SK-N-SH (cell line): Measurements from ENCODE around the gene SLC25A20. TPM values are rescaled to one million over a fixed set of nuclear protein-coding genes. Genes with fewer than 3 reads are reported as not detected.

Source experiments
- CTCF ChIA-PET: fragments of 300-600, 350-600 bp; formaldehyde crosslinking; extraction: SDS; loops from one replicate; lab custom pipeline; 2021; lab: Yijun Ruan, JAX
- POLR2A ChIA-PET: fragments of 350-600 bp; sonication (Branson Sonifier 250); formaldehyde crosslinking; extraction: SDS; loops from one replicate; lab custom pipeline; 2020; ENCODE audit warnings: antibody characterized with exemption, inconsistent platforms; lab: Yijun Ruan, JAX
- DNase-seq: peaks from one replicate; pipeline ENCODE4 v3.0.0; 2012
- H2AFZ ChIP-seq: fragments of 200-600 bp; sonication (generic); 2 replicates; pipeline ENCODE4 v1.8.1; 2016; ENCODE audit warnings: antibody characterized with exemption, mild to moderate bottlenecking, low read depth
- H3F3A ChIP-seq: fragments of 200-600 bp; sonication (generic); replicated peaks from 2 replicates; pipeline ENCODE3; 2016; ENCODE audit warnings: antibody characterized with exemption, mild to moderate bottlenecking; ENCODE audit not compliant: insufficient read depth
- H3K27ac ChIP-seq, 2 experiments: fragments of 200-500 bp in 1 of 2; fragments of 200-600 bp in 1 of 2; sonication (Bioruptor generic) in 1 of 2; sonication (generic), shearing (Covaris generic) in 1 of 2; 2 replicates each; pipeline versions ENCODE4 v1.5.1 to v1.6.1; 2014 to 2016; ENCODE audit warnings: low read depth in 2 of 2, inconsistent platforms in 1 of 2, low read length in 1 of 2, mild to moderate bottlenecking in 1 of 2, mixed read lengths in 1 of 2
- H3K27me3 ChIP-seq: fragments of 200-600 bp; sonication (generic), shearing (Covaris generic); 2 replicates; pipeline ENCODE4 v1.6.1; 2016; ENCODE audit warnings: mixed run types; ENCODE audit not compliant: insufficient read depth
- H3K36me3 ChIP-seq, 2 experiments: fragments of 200-500 bp in 1 of 2; fragments of 200-600 bp in 1 of 2; sonication (Bioruptor generic) in 1 of 2; sonication (generic) in 1 of 2; replicated peaks in 1 of 2; 2 replicates each; pipeline versions ENCODE3 to v1.5.1; 2014 to 2016; ENCODE audit warnings: low read length in 1 of 2, mild to moderate bottlenecking in 1 of 2; ENCODE audit not compliant: insufficient read depth in 2 of 2, control insufficient read depth in 1 of 2
- H3K4me1 ChIP-seq, 2 experiments: fragments of 200-500 bp in 1 of 2; fragments of 200-600 bp in 1 of 2; sonication (Bioruptor generic) in 1 of 2; sonication (generic), shearing (Covaris generic) in 1 of 2; 2 replicates each; pipeline versions ENCODE4 v1.5.1 to v1.6.1; 2014 to 2016; ENCODE audit warnings: low read depth in 1 of 2, low read length in 1 of 2, mixed run types in 1 of 2; ENCODE audit not compliant: insufficient read depth in 2 of 2, control insufficient read depth in 1 of 2
- H3K4me2 ChIP-seq: fragments of 200-600 bp; sonication (generic), shearing (Covaris generic); 2 replicates; pipeline ENCODE4 v1.6.1; 2017; ENCODE audit warnings: mixed run types
- H3K4me3 ChIP-seq, 2 experiments: fragments of 200-500 bp in 1 of 2; fragments of 200-600 bp in 1 of 2; sonication (Bioruptor generic) in 1 of 2; sonication (generic), shearing (Covaris generic) in 1 of 2; 2 replicates each; pipeline versions ENCODE4 v1.5.1 to v1.8.1; 2014 to 2016; ENCODE audit warnings: low read depth in 2 of 2, inconsistent platforms in 1 of 2, low read length in 1 of 2, mild to moderate bottlenecking in 1 of 2, mixed read lengths in 1 of 2, moderate library complexity in 1 of 2
- H3K79me2 ChIP-seq: fragments of 200-600 bp; sonication (generic); 2 replicates; pipeline ENCODE4 v1.8.1; 2017; ENCODE audit warnings: mild to moderate bottlenecking; ENCODE audit not compliant: insufficient read depth
- H3K9ac ChIP-seq: fragments of 200-600 bp; sonication (generic); 2 replicates; pipeline ENCODE4 v1.6.1; 2017; ENCODE audit warnings: mixed run types
- H3K9me2 ChIP-seq: fragments of 200-600 bp; sonication (generic); 2 replicates; pipeline ENCODE4 v1.6.1; 2017; ENCODE audit warnings: mixed run types
- H3K9me3 ChIP-seq: fragments of 200-600 bp; sonication (generic); 2 replicates; pipeline ENCODE4 v1.6.1; 2017; ENCODE audit warnings: mixed run types, mild to moderate bottlenecking, moderate library complexity
- H4K20me1 ChIP-seq: fragments of 200-600 bp; sonication (generic); 2 replicates; pipeline ENCODE4 v1.6.1; 2017; ENCODE audit warnings: mild to moderate bottlenecking, mixed run types; ENCODE audit not compliant: insufficient read depth
- CHD2 ChIP-seq: fragments of 150-350 bp; IDR thresholded peaks from 2 replicates; pipeline ENCODE4 v1.6.1; 2018; ENCODE audit warnings: low read length; ENCODE audit not compliant: partially characterized antibody
- EP300 ChIP-seq, 2 experiments: IDR thresholded peaks; 2 replicates each; pipeline versions ENCODE4 v1.4.0 to v1.6.1; 2012; ENCODE audit warnings: borderline replicate concordance in 1 of 2, low read depth in 1 of 2, low read length in 1 of 2
- EZH2phosphoT487 ChIP-seq: fragments of 200-600 bp; sonication (generic); IDR thresholded peaks from 2 replicates; pipeline ENCODE4 v1.6.1; 2017; ENCODE audit warnings: low read depth, mixed run types, mild to moderate bottlenecking, antibody characterized with exemption, moderate library complexity, borderline replicate concordance
- FOSL2 ChIP-seq: IDR thresholded peaks from 2 replicates; pipeline ENCODE4 v1.4.0; 2012; ENCODE audit warnings: low read depth, mild to moderate bottlenecking, moderate library complexity, borderline replicate concordance
- FOXJ3 ChIP-seq: sonication (generic); formaldehyde crosslinking; IDR thresholded peaks from 2 replicates; pipeline ENCODE4 v1.5.1; 2020; ENCODE audit warnings: mild to moderate bottlenecking, missing genetic modification reagents
- GATA2 ChIP-seq: sonication (generic); formaldehyde crosslinking; IDR thresholded peaks from 2 replicates; pipeline ENCODE4 v1.5.0; 2020; ENCODE audit warnings: mild to moderate bottlenecking, missing genetic modification reagents
- MEF2A ChIP-seq: IDR thresholded peaks from 2 replicates; pipeline ENCODE4 v1.4.0; 2012; ENCODE audit warnings: low read depth, borderline replicate concordance
- MXI1 ChIP-seq: IDR thresholded peaks from 2 replicates; pipeline ENCODE4 v1.6.1; 2012; ENCODE audit warnings: mild to moderate bottlenecking, low read depth, low read length, improper control_type of control experiment
- NRF1 ChIP-seq: IDR thresholded peaks from 2 replicates; pipeline ENCODE4 v1.6.1; 2012; ENCODE audit warnings: low read depth, mild to moderate bottlenecking, low read length
- PBX3 ChIP-seq: IDR thresholded peaks from 2 replicates; pipeline ENCODE4; 2012
- RAD21 ChIP-seq: IDR thresholded peaks from 2 replicates; pipeline ENCODE4 v1.6.1; 2012; ENCODE audit warnings: mild to moderate bottlenecking, low read length
- TAF1 ChIP-seq: IDR thresholded peaks from 2 replicates; pipeline ENCODE4 v1.6.1; 2012; ENCODE audit warnings: low read depth, mild to moderate bottlenecking, low read length, moderate library complexity, borderline replicate concordance
- ZBTB33 ChIP-seq: IDR thresholded peaks from 2 replicates; pipeline ENCODE4 v1.4.0; 2012; ENCODE audit warnings: low read depth, borderline replicate concordance
- WGBS: methylation state at CpG from one replicate; pipeline ENCODE4 v1.1.6; 2017; ENCODE audit warnings: low lambda C conversion rate; 5-methylcytosine and 5-hydroxymethylcytosine counted together
- polyA plus RNA-seq, 3 experiments: library from polyadenylated mRNA; depleted of rRNA; stranded (reverse); fragments of >200 nt; gene quantifications; 2 replicates each; pipeline ENCODE4 v1.2.3, GENCODE V29; 2012
- TF ChIP-seq, protein P1 (sequence below): IDR thresholded peaks from 2 replicates; pipeline ENCODE4 v1.6.1; 2012; ENCODE audit warnings: mild to moderate bottlenecking, low read depth, low read length, moderate library complexity
- TF ChIP-seq, protein P2 (sequence below): fragments of 200-600 bp; sonication (generic); IDR thresholded peaks from 2 replicates; pipeline ENCODE4 v1.6.1; 2017; ENCODE audit warnings: antibody characterized with exemption, mild to moderate bottlenecking, moderate library complexity

Gene SLC25A20
- polyA plus RNA-seq, 1 of the 3 experiments (the other 2 are of a cell fraction), result 30.3 TPM

DNA sequence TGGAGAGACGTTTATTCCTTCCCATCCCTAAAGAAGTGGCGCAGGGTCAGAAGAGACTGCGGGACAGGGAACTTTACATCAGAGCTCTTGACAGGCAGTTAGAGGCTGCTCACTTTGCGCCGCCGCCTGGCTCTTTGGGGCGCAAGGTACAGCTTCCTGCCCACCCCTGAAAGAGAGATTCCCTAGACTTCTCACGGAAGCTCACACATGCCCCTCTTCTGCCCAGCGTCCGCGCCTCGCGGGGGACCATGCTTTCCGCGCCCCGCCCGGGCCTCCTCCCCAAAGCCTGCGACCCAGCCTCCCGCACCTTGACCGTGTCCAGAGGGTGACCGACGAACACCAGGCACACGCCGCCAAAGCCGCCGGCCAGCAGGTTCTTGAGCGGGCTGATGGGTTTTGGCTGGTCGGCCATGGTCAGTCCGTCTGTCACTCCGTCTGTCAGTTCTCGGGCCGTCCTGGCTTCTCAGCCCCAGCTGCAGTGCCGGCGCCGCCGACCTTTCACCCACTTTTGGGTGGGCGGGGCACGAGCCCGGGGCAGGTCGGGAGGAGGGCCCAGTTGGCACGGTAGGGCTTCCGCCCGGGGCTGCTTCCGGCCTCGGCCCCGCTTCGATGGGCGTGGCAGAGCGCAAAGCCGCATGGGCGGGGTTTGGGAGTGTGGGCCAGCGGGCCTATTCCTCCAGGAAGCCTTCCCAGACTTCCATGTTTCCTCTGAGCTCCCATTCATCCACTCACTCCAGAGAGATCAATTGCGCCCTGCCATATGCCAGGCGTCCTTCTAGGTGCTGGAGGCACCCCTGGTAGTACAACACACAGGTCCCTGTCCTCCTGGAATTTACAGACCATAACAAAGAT is at the start of gene SLC25A20 (continued):
- TF ChIP-seq EP300 (IDR thresholded peaks at IDR 0.05; ENCODE audit: borderline replicate concordance in 1 of 2, low read depth in 1 of 2, low read length in 1 of 2), result no peak
- 0 out of 2 replicates have a peak, but pooled peaks have one; percentile 15 for TF ChIP-seq RAD21
- TF ChIP-seq MXI1, result peak; percentile 88
- TF ChIP-seq NRF1, result no peak

DNA sequence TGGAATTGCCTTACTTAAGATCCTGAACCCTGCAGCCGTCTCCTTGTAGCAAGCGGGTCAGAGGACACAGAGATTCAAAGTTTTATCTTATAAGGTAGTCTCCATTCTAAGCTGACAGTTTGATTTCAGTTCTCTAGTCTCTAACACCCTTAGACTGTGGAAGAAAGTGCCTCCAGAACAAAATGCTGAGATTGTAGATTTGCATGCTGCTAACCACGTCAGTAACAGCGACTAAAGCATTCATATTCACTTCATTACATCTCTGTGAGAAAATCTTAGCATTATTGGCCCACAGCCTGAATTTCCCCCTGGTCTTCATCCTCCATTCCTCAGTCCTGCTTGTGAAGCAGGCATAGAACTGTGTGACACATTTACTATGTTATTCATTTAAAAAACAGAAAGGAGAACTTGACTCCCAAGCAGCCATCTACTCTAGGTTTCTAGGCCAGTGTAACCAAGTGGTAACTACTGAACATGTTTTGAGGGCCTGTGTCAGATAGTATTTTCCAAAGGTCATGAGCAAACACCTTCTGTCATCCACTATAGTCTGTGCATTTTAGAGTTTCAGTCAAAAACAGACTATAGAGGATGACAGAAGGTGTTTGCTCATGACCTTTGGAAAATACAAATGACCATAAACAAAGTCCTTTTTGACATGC is 47.3 kb upstream of the SLC25A20 start:
- 91% methylated on average over 4 of the region's 4 CpGs for WGBS
- H3K27me3 ChIP-seq, result no peaks in the 10 kb centered on the region
- POLR2A ChIA-PET, result no interaction called here

More for the DNA sequence above, 47.3 kb upstream of the SLC25A20 start:
- CTCF ChIA-PET, result no interaction called here
- Histone ChIP-seq H3K9me2 (no peaks in the 10 kb centered on the region), H3K4me3 (no peak overlapping the region), H4K20me1 (peaks cover 42% of the 10 kb centered on the region), H3K9me3 (no peaks in the 10 kb centered on the region), H3K4me2 (no peak overlapping the region), H3K79me2 (peaks cover 87% of the 10 kb centered on the region), H3F3A (peaks cover 10% of the 10 kb centered on the region), H2AFZ (no peak overlapping the region), H3K36me3 (peaks cover 0 to 17% of the 10 kb centered on the region in 2 experiments), H3K4me1 (peaks cover 0 to 7% of the 10 kb centered on the region in 2 experiments; a peak in 1 of 4 replicates), H3K9ac (no peak overlapping the region), H3K27ac (no peak overlapping the region)
- TF ChIP-seq ZBTB33 (no peak), PBX3 (no peak), MEF2A (no peak), EZH2phosphoT487 (no peak), FOSL2 (no peak), GATA2 (no peak), CHD2 (no peak), MXI1 (no peak), TAF1 (no peak), FOXJ3 (no peak)
- TF ChIP-seq, protein P1, sequence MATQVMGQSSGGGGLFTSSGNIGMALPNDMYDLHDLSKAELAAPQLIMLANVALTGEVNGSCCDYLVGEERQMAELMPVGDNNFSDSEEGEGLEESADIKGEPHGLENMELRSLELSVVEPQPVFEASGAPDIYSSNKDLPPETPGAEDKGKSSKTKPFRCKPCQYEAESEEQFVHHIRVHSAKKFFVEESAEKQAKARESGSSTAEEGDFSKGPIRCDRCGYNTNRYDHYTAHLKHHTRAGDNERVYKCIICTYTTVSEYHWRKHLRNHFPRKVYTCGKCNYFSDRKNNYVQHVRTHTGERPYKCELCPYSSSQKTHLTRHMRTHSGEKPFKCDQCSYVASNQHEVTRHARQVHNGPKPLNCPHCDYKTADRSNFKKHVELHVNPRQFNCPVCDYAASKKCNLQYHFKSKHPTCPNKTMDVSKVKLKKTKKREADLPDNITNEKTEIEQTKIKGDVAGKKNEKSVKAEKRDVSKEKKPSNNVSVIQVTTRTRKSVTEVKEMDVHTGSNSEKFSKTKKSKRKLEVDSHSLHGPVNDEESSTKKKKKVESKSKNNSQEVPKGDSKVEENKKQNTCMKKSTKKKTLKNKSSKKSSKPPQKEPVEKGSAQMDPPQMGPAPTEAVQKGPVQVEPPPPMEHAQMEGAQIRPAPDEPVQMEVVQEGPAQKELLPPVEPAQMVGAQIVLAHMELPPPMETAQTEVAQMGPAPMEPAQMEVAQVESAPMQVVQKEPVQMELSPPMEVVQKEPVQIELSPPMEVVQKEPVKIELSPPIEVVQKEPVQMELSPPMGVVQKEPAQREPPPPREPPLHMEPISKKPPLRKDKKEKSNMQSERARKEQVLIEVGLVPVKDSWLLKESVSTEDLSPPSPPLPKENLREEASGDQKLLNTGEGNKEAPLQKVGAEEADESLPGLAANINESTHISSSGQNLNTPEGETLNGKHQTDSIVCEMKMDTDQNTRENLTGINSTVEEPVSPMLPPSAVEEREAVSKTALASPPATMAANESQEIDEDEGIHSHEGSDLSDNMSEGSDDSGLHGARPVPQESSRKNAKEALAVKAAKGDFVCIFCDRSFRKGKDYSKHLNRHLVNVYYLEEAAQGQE, result no peak
- TF ChIP-seq, protein P2, sequence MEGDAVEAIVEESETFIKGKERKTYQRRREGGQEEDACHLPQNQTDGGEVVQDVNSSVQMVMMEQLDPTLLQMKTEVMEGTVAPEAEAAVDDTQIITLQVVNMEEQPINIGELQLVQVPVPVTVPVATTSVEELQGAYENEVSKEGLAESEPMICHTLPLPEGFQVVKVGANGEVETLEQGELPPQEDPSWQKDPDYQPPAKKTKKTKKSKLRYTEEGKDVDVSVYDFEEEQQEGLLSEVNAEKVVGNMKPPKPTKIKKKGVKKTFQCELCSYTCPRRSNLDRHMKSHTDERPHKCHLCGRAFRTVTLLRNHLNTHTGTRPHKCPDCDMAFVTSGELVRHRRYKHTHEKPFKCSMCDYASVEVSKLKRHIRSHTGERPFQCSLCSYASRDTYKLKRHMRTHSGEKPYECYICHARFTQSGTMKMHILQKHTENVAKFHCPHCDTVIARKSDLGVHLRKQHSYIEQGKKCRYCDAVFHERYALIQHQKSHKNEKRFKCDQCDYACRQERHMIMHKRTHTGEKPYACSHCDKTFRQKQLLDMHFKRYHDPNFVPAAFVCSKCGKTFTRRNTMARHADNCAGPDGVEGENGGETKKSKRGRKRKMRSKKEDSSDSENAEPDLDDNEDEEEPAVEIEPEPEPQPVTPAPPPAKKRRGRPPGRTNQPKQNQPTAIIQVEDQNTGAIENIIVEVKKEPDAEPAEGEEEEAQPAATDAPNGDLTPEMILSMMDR, result no peak
- no peak for DNase-seq
